Cardiac muscle cell (in vitro differentiated cells and primary cell): Measurements from ENCODE around the gene SLC39A8. TPM values are rescaled to one million over a fixed set of nuclear protein-coding genes. Genes with fewer than 3 reads are reported as not detected.

Experiments
- DNase-seq, 2 donors: peaks; one replicate each; pipeline versions ENCODE4 v3.0.0 to v3.0.0-alpha.2; 2010 to 2017; ENCODE audit warnings: low read depth in 1 of 2, low spot score in 1 of 2
- H3K27ac ChIP-seq: fragments of 200-600 bp; sonication (generic); 2 replicates; pipeline ENCODE4 v1.5.1; 2016
- H3K27me3 ChIP-seq: fragments of 200-600 bp; sonication (generic); 2 replicates; pipeline ENCODE4 v1.6.0; 2016; ENCODE audit warnings: control low read depth
- H3K36me3 ChIP-seq: fragments of 200-600 bp; sonication (generic); 2 replicates; pipeline ENCODE4 v1.5.1; 2016; ENCODE audit warnings: control low read depth
- H3K4me1 ChIP-seq: fragments of 200-600 bp; sonication (generic); 2 replicates; pipeline ENCODE4 v1.8.1; 2017; ENCODE audit warnings: low read depth, mild to moderate bottlenecking, mixed run types
- H3K4me3 ChIP-seq: fragments of 200-600 bp; sonication (generic); 2 replicates; pipeline ENCODE4 v1.5.1; 2016; ENCODE audit warnings: mild to moderate bottlenecking
- H3K9me3 ChIP-seq: fragments of 200-600 bp; sonication (generic); 2 replicates; pipeline ENCODE4 v1.5.1; 2017; ENCODE audit warnings: low read depth, mild to moderate bottlenecking, control low read depth
- polyA plus RNA-seq: library from polyadenylated mRNA; unstranded; fragments of >200 nt; fragmentation: Nextera tagmentation; extraction: Ambion mirVana; gene quantifications from 2 replicates; pipeline ENCODE4 v1.2.1, GENCODE V29; 2016
- total RNA-seq: library from RNA; depleted of rRNA; stranded (reverse); fragments of >200 nt; gene quantifications from 2 replicates; pipeline ENCODE4 v1.2.3, GENCODE V29; 2016
- TF ChIP-seq, protein P1 (sequence below): IDR thresholded peaks from 2 replicates; pipeline ENCODE4 v1.5.1; 2012; ENCODE audit warnings: low read depth, mild to moderate bottlenecking, low read length

The SLC39A8 gene
- total and polyA plus RNA-seq, 2 experiments from 2014 or later = 18.5 to 20.4 TPM

DNA sequence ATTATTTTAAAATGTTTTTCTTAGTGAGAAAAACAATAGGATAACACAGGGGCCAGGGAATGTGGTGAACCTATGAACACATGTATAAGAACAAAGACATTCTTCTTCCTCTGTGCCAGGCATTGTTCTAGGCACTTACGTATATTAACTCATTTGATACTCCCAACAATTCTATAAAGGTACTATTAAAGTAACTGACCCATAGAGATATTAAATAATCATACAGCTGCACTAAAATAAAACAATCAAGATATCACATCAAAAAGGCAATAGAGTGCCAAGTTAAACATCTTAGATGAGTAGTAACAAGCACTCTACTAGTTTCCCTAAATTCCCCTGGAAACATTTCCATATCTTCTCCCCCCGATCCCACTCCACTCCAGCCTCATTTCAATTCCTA, 33.4 kb downstream of the SLC39A8 start:
- Histone ChIP-seq H3K4me1 (no peaks in the 10 kb centered on the region), H3K4me3 (no peak overlapping the region), H3K27me3 (no peaks in the 10 kb centered on the region), H3K9me3 (no peaks in the 10 kb centered on the region), H3K36me3 (no peaks in the 10 kb centered on the region), H3K27ac (no peak overlapping the region)
- no peak for DNase-seq
- TF ChIP-seq, protein P1, sequence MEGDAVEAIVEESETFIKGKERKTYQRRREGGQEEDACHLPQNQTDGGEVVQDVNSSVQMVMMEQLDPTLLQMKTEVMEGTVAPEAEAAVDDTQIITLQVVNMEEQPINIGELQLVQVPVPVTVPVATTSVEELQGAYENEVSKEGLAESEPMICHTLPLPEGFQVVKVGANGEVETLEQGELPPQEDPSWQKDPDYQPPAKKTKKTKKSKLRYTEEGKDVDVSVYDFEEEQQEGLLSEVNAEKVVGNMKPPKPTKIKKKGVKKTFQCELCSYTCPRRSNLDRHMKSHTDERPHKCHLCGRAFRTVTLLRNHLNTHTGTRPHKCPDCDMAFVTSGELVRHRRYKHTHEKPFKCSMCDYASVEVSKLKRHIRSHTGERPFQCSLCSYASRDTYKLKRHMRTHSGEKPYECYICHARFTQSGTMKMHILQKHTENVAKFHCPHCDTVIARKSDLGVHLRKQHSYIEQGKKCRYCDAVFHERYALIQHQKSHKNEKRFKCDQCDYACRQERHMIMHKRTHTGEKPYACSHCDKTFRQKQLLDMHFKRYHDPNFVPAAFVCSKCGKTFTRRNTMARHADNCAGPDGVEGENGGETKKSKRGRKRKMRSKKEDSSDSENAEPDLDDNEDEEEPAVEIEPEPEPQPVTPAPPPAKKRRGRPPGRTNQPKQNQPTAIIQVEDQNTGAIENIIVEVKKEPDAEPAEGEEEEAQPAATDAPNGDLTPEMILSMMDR = no peak

DNA sequence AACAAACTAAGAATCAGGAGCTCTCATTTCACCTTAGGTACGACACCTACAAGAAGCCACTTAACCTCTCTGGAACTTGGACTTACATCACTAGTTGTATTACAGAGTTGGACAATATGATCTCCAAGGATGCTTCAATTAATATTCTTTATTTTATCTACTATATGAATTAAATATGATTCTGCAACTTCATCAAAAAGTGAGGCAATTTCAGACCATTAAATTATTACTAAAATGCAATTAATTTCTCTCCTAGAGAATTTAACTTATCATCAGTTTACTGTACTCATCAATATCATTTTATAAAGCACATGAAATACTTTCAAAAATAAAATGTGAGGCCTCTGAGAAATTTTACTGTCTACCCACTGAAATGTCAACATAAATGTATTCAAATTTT, 33.9 kb downstream of the SLC39A8 start:
- no peaks in the 10 kb centered on the region for H3K36me3 ChIP-seq
- no peak overlapping the region for H3K4me3 ChIP-seq
- H3K27me3 ChIP-seq = no peaks in the 10 kb centered on the region
- H3K4me1 ChIP-seq = no peaks in the 10 kb centered on the region
- TF ChIP-seq, protein P1 = no peak
- no peak for DNase-seq
- no peak overlapping the region for H3K27ac ChIP-seq
- no peaks in the 10 kb centered on the region for H3K9me3 ChIP-seq

DNA sequence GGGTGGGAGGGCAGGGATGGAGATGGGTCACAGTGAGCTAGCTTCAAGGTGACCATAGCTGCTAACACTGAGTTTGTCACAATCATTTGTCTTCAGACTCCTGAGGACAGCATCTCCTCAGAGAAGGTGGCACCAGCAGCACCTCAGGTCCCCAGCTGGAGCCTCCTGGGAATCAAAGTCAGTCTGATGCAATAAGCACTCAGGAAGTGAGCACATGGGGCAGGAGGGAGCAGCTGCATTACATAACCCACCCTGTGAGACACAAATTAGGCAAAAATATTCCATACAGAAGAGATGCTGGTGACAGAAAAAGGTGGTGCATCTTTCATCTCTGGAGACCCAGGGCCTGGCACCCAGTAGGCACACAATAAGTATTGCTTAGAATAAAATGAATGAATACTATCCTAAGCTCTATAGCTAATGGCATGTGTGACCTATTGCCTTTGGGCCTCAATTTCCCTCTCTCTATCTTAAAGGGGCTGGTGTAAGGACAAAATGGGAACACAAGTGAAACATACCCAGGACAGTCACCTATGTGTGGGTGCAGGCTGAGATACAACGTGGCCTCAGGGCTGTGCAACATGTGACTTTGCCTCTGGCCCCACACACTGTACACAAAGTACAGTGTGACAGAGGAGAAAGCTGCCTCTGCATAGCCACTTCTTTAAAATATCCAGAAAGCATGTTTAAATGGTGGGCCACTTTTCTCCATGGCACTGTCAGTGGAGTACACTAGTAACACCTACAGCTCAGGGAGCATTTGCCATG, 37.1 kb downstream of the SLC39A8 start:
- Histone ChIP-seq H3K27ac (no peak overlapping the region), H3K27me3 (no peaks in the 10 kb centered on the region), H3K4me1 (no peaks in the 10 kb centered on the region), H3K36me3 (no peaks in the 10 kb centered on the region), H3K9me3 (no peaks in the 10 kb centered on the region), H3K4me3 (no peak overlapping the region)
- TF ChIP-seq, protein P1 = no peak
- peak in 1 of 2 donors; percentile 27 for DNase-seq

DNA sequence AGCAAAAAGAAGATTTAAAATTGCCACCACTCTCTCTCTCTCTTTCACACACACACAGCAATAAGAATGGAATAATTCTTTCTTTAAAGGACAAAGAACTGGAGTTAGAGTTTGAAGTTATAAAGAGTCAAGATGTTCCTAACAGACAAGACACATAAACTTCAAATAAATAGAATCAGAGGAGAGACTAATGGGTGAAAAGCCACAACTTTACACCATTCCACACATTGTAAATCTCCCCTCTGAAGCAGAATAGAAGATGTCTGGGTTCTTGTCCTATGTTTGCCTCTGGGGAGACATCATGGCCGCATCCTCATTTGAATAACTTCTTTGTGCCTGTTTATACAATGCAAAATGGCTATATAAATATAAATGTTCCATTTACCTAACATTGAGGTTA, 39.6 kb downstream of the SLC39A8 start:
- no peaks in the 10 kb centered on the region for H3K27me3 ChIP-seq
- no peak for DNase-seq
- TF ChIP-seq, protein P1 = no peak
- no peaks in the 10 kb centered on the region for H3K4me1 ChIP-seq
- H3K36me3 ChIP-seq = no peaks in the 10 kb centered on the region
- no peak overlapping the region for H3K27ac ChIP-seq
- no peak overlapping the region for H3K4me3 ChIP-seq
- no peaks in the 10 kb centered on the region for H3K9me3 ChIP-seq

DNA sequence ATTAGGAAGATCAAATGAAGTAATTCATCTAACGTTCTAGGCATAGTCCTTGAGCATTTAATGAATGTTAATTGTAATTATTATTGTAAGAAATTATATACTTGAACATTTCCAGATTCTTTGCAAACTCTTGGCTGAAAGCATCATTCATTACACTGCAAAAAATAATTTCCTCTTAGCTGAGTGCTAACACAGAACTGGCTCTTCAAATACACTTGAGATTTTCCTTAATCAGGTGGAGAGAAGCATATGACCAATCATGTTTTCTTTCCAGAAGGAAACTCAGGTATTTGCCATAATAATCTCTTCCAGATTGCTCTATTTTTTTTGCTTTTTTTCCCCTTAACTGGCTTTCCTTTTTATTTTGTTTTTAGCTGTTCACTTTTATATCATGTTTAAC, 42.5 kb downstream of the SLC39A8 start:
- no peaks in the 10 kb centered on the region for H3K27me3 ChIP-seq
- no peak for DNase-seq
- H3K27ac ChIP-seq = no peak overlapping the region
- peaks cover 8% of the 10 kb centered on the region for H3K4me1 ChIP-seq
- TF ChIP-seq, protein P1 = no peak
- no peaks in the 10 kb centered on the region for H3K9me3 ChIP-seq
- no peaks in the 10 kb centered on the region for H3K36me3 ChIP-seq
- H3K4me3 ChIP-seq = no peak overlapping the region
